Transverse colon (tissue), 4 donors: ENCODE data around the gene GRK3. TPM values are rescaled to one million over a fixed set of nuclear protein-coding genes. Genes with fewer than 3 reads are reported as not detected.
A peak's percentile ranks its signal among the peaks of the same experiment; 100 is the strongest.

ENCODE experiments used
- DNase-seq: peaks from one replicate; pipeline ENCODE4 v3.0.0-alpha.2; 2019
- H3K27ac ChIP-seq, 4 donors: fragments of 200-600 bp; sonication (generic); 2 replicates each; pipeline ENCODE4 v1.5.1; 2016 to 2018; ENCODE audit warnings: inconsistent platforms in 4 of 4
- H3K27me3 ChIP-seq: fragments of 200-600 bp; sonication (generic); 2 replicates; pipeline ENCODE4 v1.5.1; 2017; ENCODE audit warnings: inconsistent platforms
- H3K36me3 ChIP-seq, 4 donors: fragments of 200-600 bp; sonication (generic); 2 replicates each; pipeline ENCODE4 v1.5.1; 2017 to 2019; ENCODE audit warnings: inconsistent platforms in 4 of 4
- H3K4me1 ChIP-seq, 4 donors: fragments of 200-600 bp; sonication (generic); 2 replicates each; pipeline ENCODE4 v1.5.1; 2017 to 2020; ENCODE audit warnings: inconsistent platforms in 4 of 4
- H3K4me3 ChIP-seq, 4 donors: fragments of 200-600 bp; sonication (generic); 1 replicate in 1 of 4; 2 replicates in 3 of 4; pipeline versions ENCODE4 v1.5.1 to v1.6.1; 2017 to 2019; ENCODE audit warnings: inconsistent platforms in 4 of 4
- H3K9me3 ChIP-seq, 2 donors: fragments of 200-600 bp; sonication (generic); 2 replicates each; pipeline ENCODE4 v1.5.1; 2017 to 2019; ENCODE audit warnings: inconsistent platforms in 2 of 2
- EP300 ChIP-seq: sonication (generic); formaldehyde crosslinking; IDR thresholded peaks from one replicate; pipeline ENCODE4 v1.6.1; 2017; ENCODE audit warnings: antibody characterized with exemption, low read depth
- POLR2A ChIP-seq: fragments of 450-650 bp; IDR thresholded peaks from one replicate; pipeline ENCODE4 v1.6.1; 2016; ENCODE audit warnings: antibody characterized with exemption, mild to moderate bottlenecking, moderate library complexity
- POLR2AphosphoS5 ChIP-seq, 3 donors: sonication (generic); formaldehyde crosslinking; IDR thresholded peaks; one replicate each; pipeline ENCODE4 v1.6.1; 2016; ENCODE audit warnings: antibody characterized with exemption in 3 of 3
- WGBS, 2 donors: methylation state at CpG; one replicate each; pipeline ENCODE4 v1.1.5; 2018; ENCODE audit warnings: low coverage in 1 of 2; 5-methylcytosine and 5-hydroxymethylcytosine counted together
- in situ Hi-C, 4 donors: fragments of 200-750 bp; cut with MboI; loops; one replicate each; pipeline versions ENCODE4 v1.15.0 to v1.15.1; 2017; ENCODE audit warnings: low sequenced_read_pairs in 3 of 4, low pct_ligation_motif_present in 1 of 4, low pct_unique_long_range_greater_than_20kb in 1 of 4
- intact Hi-C: fragments of 100-400 bp; cut with DNase I; formaldehyde crosslinking; loops from one replicate; pipeline ENCODE4 v1.15.1; 2023; ENCODE audit warnings: low total_unique reads
- total RNA-seq, 4 donors: library from RNA; depleted of rRNA; stranded (reverse); fragments of >200 nt; gene quantifications; one replicate each; pipeline ENCODE4 v1.1.0, GENCODE V29; 2016
- TF ChIP-seq, protein P1 (sequence below), 5 experiments: fragments of 200-600 bp in 3 of 5; fragments of 450-650 bp in 2 of 5; sonication (generic) in 3 of 5; IDR thresholded peaks; 1 replicate in 2 of 5; 2 replicates in 3 of 5; pipeline ENCODE4 v1.5.1; 2016 to 2017; ENCODE audit warnings: antibody characterized with exemption in 5 of 5, inconsistent platforms in 3 of 5, mild to moderate bottlenecking in 2 of 5, moderate library complexity in 1 of 5

The GRK3 gene
- total RNA-seq, 4 donors from 2014 or later, result 1.6 to 7.9 (median 4.2) TPM

DNA sequence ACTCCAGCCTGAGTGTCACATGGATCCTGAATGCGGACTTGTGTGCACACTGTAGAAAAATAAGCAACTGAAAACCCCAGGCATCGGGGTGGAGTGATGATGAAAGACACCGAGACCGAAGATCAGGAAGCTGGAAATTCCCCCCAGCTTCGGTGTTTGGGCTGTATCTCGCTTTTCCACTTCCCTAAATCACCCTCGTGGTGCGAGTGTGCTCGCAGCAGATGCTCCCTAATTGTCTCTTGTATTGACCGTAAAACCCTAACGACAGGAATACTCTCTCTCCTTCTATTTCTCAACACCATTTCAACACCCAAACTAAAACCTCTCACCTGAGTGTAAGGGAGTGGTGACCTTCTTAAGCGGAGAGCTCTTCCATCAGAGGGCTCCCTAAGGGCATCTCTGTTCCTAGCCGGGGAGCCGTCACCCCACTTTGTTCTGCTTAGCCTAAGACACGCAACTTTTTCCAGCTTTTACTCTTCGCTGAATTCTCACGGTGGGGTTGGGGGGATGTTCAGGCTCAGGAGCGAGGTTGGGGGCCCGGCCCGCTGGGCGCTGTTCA is 635 bp upstream of the GRK3 start:
- TF ChIP-seq POLR2AphosphoS5 (IDR thresholded peaks at IDR 0.05) (no peak), POLR2A (no peak), EP300 (no peak)
- TF ChIP-seq, protein P1, sequence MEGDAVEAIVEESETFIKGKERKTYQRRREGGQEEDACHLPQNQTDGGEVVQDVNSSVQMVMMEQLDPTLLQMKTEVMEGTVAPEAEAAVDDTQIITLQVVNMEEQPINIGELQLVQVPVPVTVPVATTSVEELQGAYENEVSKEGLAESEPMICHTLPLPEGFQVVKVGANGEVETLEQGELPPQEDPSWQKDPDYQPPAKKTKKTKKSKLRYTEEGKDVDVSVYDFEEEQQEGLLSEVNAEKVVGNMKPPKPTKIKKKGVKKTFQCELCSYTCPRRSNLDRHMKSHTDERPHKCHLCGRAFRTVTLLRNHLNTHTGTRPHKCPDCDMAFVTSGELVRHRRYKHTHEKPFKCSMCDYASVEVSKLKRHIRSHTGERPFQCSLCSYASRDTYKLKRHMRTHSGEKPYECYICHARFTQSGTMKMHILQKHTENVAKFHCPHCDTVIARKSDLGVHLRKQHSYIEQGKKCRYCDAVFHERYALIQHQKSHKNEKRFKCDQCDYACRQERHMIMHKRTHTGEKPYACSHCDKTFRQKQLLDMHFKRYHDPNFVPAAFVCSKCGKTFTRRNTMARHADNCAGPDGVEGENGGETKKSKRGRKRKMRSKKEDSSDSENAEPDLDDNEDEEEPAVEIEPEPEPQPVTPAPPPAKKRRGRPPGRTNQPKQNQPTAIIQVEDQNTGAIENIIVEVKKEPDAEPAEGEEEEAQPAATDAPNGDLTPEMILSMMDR (IDR thresholded peaks at IDR 0.05), result no peak
- Histone ChIP-seq H3K4me3 (peak overlapping the region; percentile 53 to 68 (median 61)), H3K27ac (peak overlapping the region; percentile 68 to 87 (median 74)), H3K27me3 (peaks cover 29% of the 10 kb centered on the region), H3K4me1 (peaks cover 4 to 23% (median 16%) of the 10 kb centered on the region in 4 donors), H3K9me3 (no peaks in the 10 kb centered on the region), H3K36me3 (no peaks in the 10 kb centered on the region)
- 3 to 9% methylated on average over 8 to 21 of the region's 21 CpGs for WGBS, 2 donors
- in situ Hi-C loops, result no loop called here
- DNase-seq, result peak; percentile 28
- intact Hi-C loops, result no loop called here

DNA sequence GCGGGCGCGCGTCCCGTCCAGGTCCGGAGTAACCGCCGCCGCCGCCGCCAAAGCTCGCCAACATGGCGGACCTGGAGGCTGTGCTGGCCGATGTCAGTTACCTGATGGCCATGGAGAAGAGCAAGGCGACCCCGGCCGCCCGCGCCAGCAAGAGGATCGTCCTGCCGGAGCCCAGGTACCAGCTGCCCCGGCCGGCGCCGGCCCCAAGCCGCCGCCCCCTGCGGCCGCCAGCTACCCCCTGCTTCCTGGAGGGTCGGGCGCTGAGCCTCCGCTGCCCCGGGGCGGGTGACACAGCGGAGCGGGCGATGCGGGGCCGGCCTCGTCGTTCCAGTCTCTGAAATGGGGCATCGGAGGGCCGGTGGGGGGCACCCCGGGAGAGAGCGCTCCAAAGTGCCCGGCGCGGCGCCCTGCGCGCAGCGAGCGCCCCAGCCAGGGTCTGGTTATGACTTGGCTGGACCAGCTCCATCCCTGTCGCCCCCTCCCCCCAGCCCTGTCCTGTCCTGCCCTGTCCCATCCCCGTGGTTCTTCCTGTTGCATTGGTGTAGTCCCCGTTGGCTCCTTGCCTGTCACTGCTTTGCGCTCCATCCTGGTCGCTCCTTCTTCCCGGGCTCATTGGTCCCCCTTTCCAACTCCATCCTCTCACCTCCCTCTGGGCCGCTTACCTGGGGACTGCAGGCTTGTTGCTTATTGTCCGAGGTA is 653 bp downstream of the GRK3 start:
- H3K27ac ChIP-seq, result peak overlapping the region; percentile 58 to 80 (median 72)
- H3K4me3 ChIP-seq, result peak overlapping the region; percentile 61 to 97 (median 81)
- no peaks in the 10 kb centered on the region for H3K9me3 ChIP-seq
- TF ChIP-seq, protein P1 (IDR thresholded peaks at IDR 0.05), result no peak
- TF ChIP-seq POLR2AphosphoS5 (IDR thresholded peaks at IDR 0.05), result no peak
- TF ChIP-seq POLR2A, result no peak
- no peak for TF ChIP-seq EP300
- H3K36me3 ChIP-seq, result no peaks in the 10 kb centered on the region
- intact Hi-C loops, result no loop called here
- DNase-seq, result peak; percentile 17
- H3K27me3 ChIP-seq, result peaks cover 29% of the 10 kb centered on the region
- in situ Hi-C loops, result no loop called here
- 2% methylated on average over 19 of the region's 61 CpGs; no CpG with 5 or more reads in 1 of the 2 donors for WGBS, 2 donors
- H3K4me1 ChIP-seq, result peaks cover 4 to 23% (median 16%) of the 10 kb centered on the region in 4 donors

DNA sequence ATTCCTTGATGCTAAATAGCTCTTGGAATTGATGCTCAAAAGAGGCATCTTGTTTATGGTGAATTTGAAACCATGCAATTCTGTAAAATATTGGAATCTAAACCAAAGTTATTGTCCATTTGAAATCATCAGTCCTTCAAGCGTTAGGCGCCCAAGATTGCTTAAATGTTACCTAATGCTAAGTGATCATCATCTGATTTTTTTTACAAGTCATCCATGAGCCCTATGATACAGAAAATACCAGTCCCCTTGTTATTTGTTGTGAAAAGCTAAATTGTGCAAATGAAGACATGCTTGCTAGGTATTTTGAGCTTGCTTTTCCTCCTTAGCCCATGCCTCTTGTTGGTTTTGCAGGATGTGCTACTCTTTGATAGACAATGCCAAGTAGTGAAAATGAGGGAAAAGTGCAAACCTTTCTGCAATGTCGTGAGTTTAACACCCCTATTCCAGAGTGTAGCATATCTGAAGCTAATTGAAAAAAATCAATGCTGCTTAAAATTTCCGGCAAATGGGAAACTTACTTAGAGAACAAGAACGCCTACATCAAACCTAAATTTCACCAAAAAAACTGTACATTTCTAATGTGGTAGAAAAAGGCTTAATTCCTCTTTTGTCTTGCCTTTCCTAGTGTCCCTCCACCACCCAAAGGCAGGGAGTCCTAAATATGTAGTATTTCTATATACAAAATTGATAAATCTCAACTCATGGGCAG is 1.9 kb downstream of the GRK3 start:
- WGBS, 2 donors, result 75 to 76% methylated on average over 4 to 5 of the region's 5 CpGs
- in situ Hi-C loops (no loop called here), intact Hi-C loops (no loop called here)
- TF ChIP-seq POLR2A, result no peak
- no peak for TF ChIP-seq EP300
- TF ChIP-seq, protein P1 (IDR thresholded peaks at IDR 0.05), result no peak
- TF ChIP-seq POLR2AphosphoS5 (IDR thresholded peaks at IDR 0.05), result no peak
- peaks cover 4 to 23% (median 16%) of the 10 kb centered on the region in 4 donors for H3K4me1 ChIP-seq
- H3K4me3 ChIP-seq, result peak overlapping the region in 1 of 4 donors; percentile 97
- no peak for DNase-seq
- peak overlapping the region in 3 of 4 donors; percentile 0 to 10 (median 4) for H3K27ac ChIP-seq
- H3K27me3 ChIP-seq, result peaks cover 29% of the 10 kb centered on the region
- no peaks in the 10 kb centered on the region for H3K9me3 ChIP-seq
- H3K36me3 ChIP-seq, result no peaks in the 10 kb centered on the region

DNA sequence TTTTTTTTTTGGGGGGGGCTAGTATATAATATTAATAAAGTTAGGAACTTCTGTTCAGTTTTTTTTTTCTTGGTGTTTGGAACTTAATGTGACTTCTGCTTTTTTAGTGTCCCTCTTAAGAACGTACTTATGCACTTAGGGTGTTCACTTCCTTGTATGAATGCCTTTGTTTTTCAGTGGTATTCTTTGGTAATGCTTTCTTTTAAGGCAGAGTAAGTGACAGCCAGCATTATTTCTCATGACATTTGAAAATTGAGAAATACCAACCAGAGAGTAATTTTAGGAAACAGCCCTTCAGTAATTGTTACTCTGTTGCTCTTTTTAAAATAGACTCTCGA is 2.4 kb downstream of the GRK3 start:
- WGBS, 2 donors, result 51 to 61% methylated on average over 2 of the region's 2 CpGs
- in situ Hi-C loops, result no loop called here
- Histone ChIP-seq H3K27me3 (peaks cover 29% of the 10 kb centered on the region), H3K27ac (peak overlapping the region in 2 of 4 donors; percentile 4), H3K4me3 (no peak overlapping the region), H3K4me1 (peaks cover 4 to 23% (median 16%) of the 10 kb centered on the region in 4 donors), H3K36me3 (no peaks in the 10 kb centered on the region), H3K9me3 (no peaks in the 10 kb centered on the region)
- intact Hi-C loops, result no loop called here
- TF ChIP-seq, protein P1 (IDR thresholded peaks at IDR 0.05), result no peak
- no peak for TF ChIP-seq POLR2A
- TF ChIP-seq EP300, result no peak
- TF ChIP-seq POLR2AphosphoS5 (IDR thresholded peaks at IDR 0.05), result no peak
- no peak for DNase-seq
